Activated naive CD4-positive, alpha-beta T cell treated with anti-CD3 and anti-CD28 coated beads, Interleukin-2, amount 50 U/mL, for 16 hours (primary cell): ENCODE results near the gene APOA5.
A peak's percentile ranks its signal among the peaks of the same experiment; 100 is the strongest.
"Not testable (repeated sequence)": the region's sequence is repeated elsewhere in the genome, so short reads cannot be mapped to it uniquely, and the experiment has no call there.

Experiments
- DNase-seq: peaks from one replicate; pipeline ENCODE4 v3.0.0-alpha.2; 2020

The APOA5 gene

DNA sequence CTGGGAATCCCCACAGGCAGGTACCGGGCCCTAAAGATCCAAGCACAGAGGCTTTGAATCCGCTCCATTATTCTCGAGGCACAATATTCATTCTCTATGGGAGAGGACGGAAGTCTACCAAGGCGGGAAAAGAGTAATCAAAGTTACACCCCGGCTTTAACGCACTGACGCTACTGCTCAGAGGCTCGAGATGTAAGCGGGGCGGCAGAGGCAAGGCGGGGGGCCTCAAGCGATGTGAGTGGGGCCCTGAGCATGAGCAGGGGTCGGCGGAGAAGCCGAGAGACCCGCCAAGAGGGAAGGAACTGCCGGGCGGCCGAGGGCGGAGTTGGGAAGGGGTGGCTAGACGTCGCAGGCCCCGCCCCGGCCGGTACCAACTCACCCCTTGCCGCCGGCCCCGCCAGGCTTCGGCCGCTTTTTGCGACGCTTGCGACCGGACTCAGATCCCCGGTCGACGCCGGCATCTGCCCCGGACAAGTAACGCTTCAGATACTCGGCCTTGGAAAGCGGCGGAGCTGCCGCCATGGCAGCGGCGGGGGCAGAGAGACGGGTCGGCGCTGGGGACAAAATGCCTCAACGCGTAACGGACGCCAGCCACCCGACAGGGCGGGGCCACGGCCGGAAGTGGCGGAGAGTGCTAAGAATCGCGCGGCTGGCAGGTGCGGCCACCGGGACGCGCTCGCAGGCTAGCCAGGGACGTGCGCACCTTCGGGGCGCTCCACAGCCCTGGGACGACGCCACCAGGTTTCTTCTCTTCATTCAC is 19.1 kb downstream of the APOA5 start, which contains the start of gene BUD13:
Gene BUD13 (minus strand): TSS at position 545 of the 760 bp plus-strand sequence. CDS start 23 bp downstream, at position 522.
- DNase-seq: peak; percentile 96

DNA sequence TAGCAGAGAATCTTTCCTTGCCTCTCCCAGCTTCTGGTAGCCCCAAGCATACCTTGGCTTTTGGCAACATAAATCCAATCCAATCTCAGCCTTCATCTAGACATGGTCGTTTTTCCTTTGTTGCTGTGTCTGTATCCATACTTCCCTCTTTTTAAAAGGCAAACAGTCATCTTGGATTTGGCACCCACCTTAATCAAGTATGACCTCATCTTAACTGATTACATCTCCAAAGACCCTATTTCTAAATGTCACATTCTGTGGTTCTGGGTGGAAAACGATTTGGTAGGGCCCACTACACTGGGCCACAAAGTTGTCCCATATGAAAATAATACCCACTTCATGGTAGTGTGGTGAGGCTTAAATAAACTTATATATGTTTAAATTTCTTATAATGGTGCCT is 19.7 kb downstream of the APOA5 start:
- DNase-seq: no peak

DNA sequence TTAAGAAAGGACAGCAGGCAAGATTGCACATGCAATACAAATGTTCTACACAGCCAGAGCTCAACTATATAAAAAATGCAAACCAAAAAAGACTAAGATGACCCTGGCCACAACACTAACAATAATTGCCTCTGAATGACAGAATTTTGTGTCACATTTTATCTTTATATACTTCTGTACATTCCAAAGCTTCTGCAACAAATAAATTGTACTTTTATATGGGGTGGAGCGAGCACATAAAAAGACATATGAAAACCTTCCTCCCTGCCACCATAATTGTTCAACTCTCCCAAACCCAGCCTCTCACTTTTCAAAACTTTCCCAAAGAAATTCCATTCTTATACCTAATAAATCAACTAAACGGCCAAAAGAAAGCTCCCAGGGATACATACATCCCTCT is 29.5 kb downstream of the APOA5 start:
- DNase-seq: no peak

DNA sequence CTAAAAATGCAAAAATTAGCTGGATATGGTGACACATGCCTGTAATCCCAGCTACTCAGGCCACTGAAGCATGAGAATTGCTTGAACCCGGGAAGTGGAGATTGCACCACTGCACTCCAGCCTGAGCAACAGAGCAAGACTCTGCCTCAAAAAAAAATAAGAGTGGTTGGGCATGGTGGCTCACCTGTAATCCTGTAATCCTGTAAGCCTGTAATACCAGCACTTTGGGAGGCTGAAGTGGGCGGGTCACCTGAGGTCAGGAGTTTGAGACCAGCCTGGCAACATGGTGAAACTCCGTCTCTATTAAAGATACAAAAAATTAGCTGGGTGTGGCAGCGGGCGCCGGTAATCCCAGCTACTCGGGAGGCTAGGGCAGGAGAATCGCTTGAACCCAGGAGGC is 35.6 kb downstream of the APOA5 start:
- DNase-seq: not testable (repeated sequence)

DNA sequence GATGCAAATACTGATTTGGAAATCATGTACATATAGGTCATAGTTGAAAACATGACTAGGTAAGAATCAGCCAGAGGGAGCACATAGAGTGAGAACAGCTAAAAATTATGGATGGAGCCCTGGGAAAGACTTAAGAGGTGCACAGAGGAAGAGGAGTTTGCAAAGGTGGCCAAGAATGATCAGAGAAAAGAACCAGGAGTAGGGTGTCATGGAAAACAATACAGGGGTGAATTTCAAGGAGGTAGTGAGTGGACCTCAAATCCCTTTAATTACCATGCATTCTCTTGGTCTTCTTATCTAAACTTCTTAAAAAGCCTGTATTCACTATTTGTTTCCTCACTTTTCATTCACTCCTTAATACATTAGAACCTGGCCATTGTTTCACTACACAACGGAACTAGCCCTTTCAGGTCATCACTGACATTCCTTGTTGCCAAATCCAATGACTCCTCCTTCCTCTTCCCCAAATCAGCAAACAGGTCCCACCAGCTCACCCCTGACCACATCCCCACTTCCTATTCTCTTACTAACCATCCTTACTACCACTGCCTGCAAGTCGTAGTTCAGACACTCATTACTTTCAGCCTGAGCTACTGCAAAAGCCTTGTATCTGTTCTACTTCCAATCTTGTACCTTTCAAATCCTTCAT is 41.5 kb downstream of the APOA5 start:
- no peak for DNase-seq

DNA sequence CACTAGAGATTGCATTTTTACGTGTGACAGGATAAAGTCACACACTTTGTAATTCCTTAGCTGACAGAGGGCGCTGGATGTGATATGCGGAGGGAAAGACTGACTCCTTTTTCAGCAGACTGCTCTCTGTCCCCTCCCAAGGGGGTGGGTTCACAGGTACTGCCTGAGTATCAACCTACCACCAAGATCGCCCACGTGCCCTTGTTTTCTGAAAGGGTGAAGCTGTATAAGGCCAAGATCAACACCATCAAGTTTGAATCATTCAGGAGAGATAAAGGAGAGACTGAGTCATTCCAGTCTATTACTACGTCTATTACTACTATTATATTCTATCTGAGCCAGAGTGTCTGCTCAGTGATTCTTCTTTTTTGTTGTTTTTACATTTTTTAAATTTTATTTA is 49.6 kb downstream of the APOA5 start:
- no peak for DNase-seq

DNA sequence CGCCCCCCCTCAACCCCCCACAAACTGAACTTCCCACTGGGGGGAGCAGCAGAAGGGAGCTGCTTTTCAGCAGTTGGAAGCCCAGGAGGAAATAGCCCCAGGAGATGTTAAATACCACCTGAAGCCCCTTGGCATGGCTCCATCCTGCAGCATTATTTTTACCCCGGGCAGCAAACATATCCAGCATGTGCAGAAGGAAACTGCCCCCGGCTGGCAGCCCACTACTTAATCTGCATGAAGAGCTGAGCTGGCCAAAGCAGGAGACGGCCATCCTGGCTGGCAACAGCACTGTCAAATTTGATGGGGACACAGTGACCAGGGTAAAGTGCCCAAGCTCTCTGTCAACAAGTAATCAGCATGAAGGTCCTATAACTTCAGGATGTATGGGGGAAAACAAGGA is 50.9 kb downstream of the APOA5 start:
- DNase-seq: no peak
